HCT116 (cell line): ENCODE data around the gene EIPR1. TPM values are rescaled to one million over a fixed set of nuclear protein-coding genes. Genes with fewer than 3 reads are reported as not detected.

Experiments
- ATAC-seq: fragments of 200-7000 bp; cut with Tn5 transposase; 2 replicates; pipeline ENCODE4 v1.9.1; 2020; ENCODE audit warnings: mild to moderate bottlenecking, moderate library complexity
- BruUV-seq: library from RNA; stranded (reverse); fragments of 400-500 nt; replicated peaks from 2 replicates; lab custom pipeline; 2021; lab: Mats Ljungman, UMichigan
- CTCF ChIA-PET: fragments of 300-600 bp; sonication (Branson Sonifier 250); formaldehyde crosslinking; loops from one replicate; lab custom pipeline; 2021; ENCODE audit warnings: antibody characterized with exemption; lab: Charles Lee
- POLR2A ChIA-PET: fragments of 300-600, 350-600 bp; sonication (Branson Sonifier 250); formaldehyde crosslinking; loops from one replicate; lab custom pipeline; 2021; ENCODE audit warnings: antibody characterized with exemption; lab: Charles Lee
- RAD21 ChIA-PET, 2 experiments: fragments of 300-600 bp; sonication (Branson Sonifier 250); formaldehyde crosslinking; loops; one replicate each; lab custom pipeline; 2023; ENCODE audit warnings: low total read pairs in 2 of 2; ENCODE audit not compliant: uncharacterized antibody in 2 of 2, unreplicated experiment in 2 of 2, low non-redundant PET in 1 of 2; lab: Charles Lee
- DNase-seq: peaks from one replicate; pipeline ENCODE4 v3.0.0-alpha.2; 2010; ENCODE audit warnings: low read depth, low spot score
- H2AFZ ChIP-seq: fragments of 200-600 bp; shearing (Covaris generic), sonication (generic); 2 replicates; pipeline ENCODE4 v1.6.1; 2017; ENCODE audit warnings: low read depth, mixed run types, mixed read lengths, antibody characterized with exemption, low read length; ENCODE audit not compliant: poor library complexity, severe bottlenecking
- H3K27ac ChIP-seq: 2 replicates; pipeline ENCODE4 v1.5.1; 2012; ENCODE audit warnings: low read depth, low read length
- H3K27me3 ChIP-seq: fragments of 200-600 bp; sonication (generic); 2 replicates; pipeline ENCODE4 v1.6.1; 2016; ENCODE audit warnings: mixed run types, low read length, mixed read lengths; ENCODE audit not compliant: insufficient read depth
- H3K36me3 ChIP-seq, 2 experiments: fragments of 200-500 bp in 1 of 2; fragments of 200-600 bp in 1 of 2; sonication (Bioruptor generic) in 1 of 2; sonication (generic) in 1 of 2; 2 replicates each; pipeline versions ENCODE4 v1.5.1 to v1.6.1; 2014 to 2016; ENCODE audit warnings: low read length in 2 of 2, inconsistent platforms in 1 of 2, mixed read lengths in 1 of 2, mixed run types in 1 of 2; ENCODE audit not compliant: insufficient read depth in 2 of 2, control insufficient read depth in 1 of 2
- H3K4me1 ChIP-seq, 2 experiments: fragments of 200-600 bp in 1 of 2; sonication (generic) in 1 of 2; 2 replicates each; pipeline versions ENCODE4 v1.5.1 to v1.6.1; 2012 to 2017; ENCODE audit warnings: low read length in 2 of 2, inconsistent platforms in 1 of 2, mild to moderate bottlenecking in 1 of 2, mixed read lengths in 1 of 2, mixed run types in 1 of 2, moderate library complexity in 1 of 2; ENCODE audit not compliant: insufficient read depth in 2 of 2, control insufficient read depth in 1 of 2
- H3K4me2 ChIP-seq: fragments of 200-600 bp; sonication (generic); 2 replicates; pipeline ENCODE4 v1.6.1; 2017; ENCODE audit warnings: mixed run types, low read length, mixed read lengths
- H3K4me3 ChIP-seq, 2 experiments: fragments of 200-600 bp in 1 of 2; sonication (generic) in 1 of 2; replicated peaks in 1 of 2; 2 replicates each; pipeline ENCODE4 v1.5.1; 2011 to 2016; ENCODE audit warnings: low read length in 2 of 2, control low read depth in 1 of 2, low read depth in 1 of 2, mild to moderate bottlenecking in 1 of 2, mixed read lengths in 1 of 2, mixed run types in 1 of 2
- H3K79me2 ChIP-seq: fragments of 200-600 bp; sonication (generic); 2 replicates; pipeline ENCODE4 v1.6.1; 2017; ENCODE audit warnings: mild to moderate bottlenecking, mixed run types, low read length, moderate library complexity, mixed read lengths; ENCODE audit not compliant: insufficient read depth
- H3K9ac ChIP-seq: fragments of 200-600 bp; sonication (generic); 2 replicates; pipeline ENCODE4 v1.6.1; 2016; ENCODE audit warnings: low read length, mixed read lengths
- H3K9me2 ChIP-seq: fragments of 200-600 bp; sonication (generic), shearing (Covaris generic); 2 replicates; pipeline ENCODE4 v1.6.1; 2017; ENCODE audit warnings: mixed run types, mild to moderate bottlenecking, moderate library complexity; ENCODE audit not compliant: insufficient read depth
- H3K9me3 ChIP-seq, 2 experiments: fragments of 200-500 bp in 1 of 2; fragments of 200-600 bp in 1 of 2; sonication (Bioruptor generic) in 1 of 2; sonication (generic) in 1 of 2; 2 replicates each; pipeline ENCODE4 v1.6.1; 2014 to 2017; ENCODE audit warnings: low read length in 2 of 2, mixed read lengths in 2 of 2, inconsistent platforms in 1 of 2, low read depth in 1 of 2, mild to moderate bottlenecking in 1 of 2, mixed run types in 1 of 2, moderate library complexity in 1 of 2; ENCODE audit not compliant: control insufficient read depth in 1 of 2, insufficient read depth in 1 of 2
- H4K20me1 ChIP-seq: fragments of 200-600 bp; sonication (generic), shearing (Covaris generic); 2 replicates; pipeline ENCODE4 v1.6.1; 2017; ENCODE audit warnings: mixed run types, mild to moderate bottlenecking, moderate library complexity; ENCODE audit not compliant: insufficient read depth
- ATF3 ChIP-seq: IDR thresholded peaks from 2 replicates; pipeline ENCODE4 v1.6.1; 2012
- CBX3 ChIP-seq: IDR thresholded peaks from 2 replicates; pipeline ENCODE4 v1.6.1; 2012; ENCODE audit warnings: low read depth
- ELF1 ChIP-seq: IDR thresholded peaks from 2 replicates; pipeline ENCODE4 v1.6.1; 2012; ENCODE audit warnings: low read depth, borderline replicate concordance
- EZH2 ChIP-seq: fragments of 200-600 bp; sonication (generic); IDR thresholded peaks from 2 replicates; pipeline ENCODE4 v1.6.1; 2017; ENCODE audit warnings: antibody characterized with exemption, mixed run types
- EZH2phosphoT487 ChIP-seq: fragments of 200-600 bp; IDR thresholded peaks from 2 replicates; pipeline ENCODE4 v1.6.1; 2018; ENCODE audit warnings: antibody characterized with exemption, borderline replicate concordance
- POLR2A ChIP-seq: IDR thresholded peaks from 2 replicates; pipeline ENCODE4 v1.7.0; 2011; ENCODE audit warnings: borderline replicate concordance; ENCODE audit not compliant: insufficient read depth, insufficient read length; ENCODE audit errors: extremely low read depth
- POLR2AphosphoS5 ChIP-seq: IDR thresholded peaks from 2 replicates; pipeline ENCODE4 v1.6.1; 2011; ENCODE audit warnings: mild to moderate bottlenecking, low read depth, low read length, moderate library complexity
- RAD21 ChIP-seq: IDR thresholded peaks from 2 replicates; pipeline ENCODE4 v1.6.1; 2012; ENCODE audit warnings: low read depth, mild to moderate bottlenecking
- REST ChIP-seq: IDR thresholded peaks from 2 replicates; pipeline ENCODE4 v1.6.1; 2012; ENCODE audit warnings: low read depth
- SP1 ChIP-seq: IDR thresholded peaks from 2 replicates; pipeline ENCODE4 v1.6.1; 2012; ENCODE audit warnings: low read depth
- TCF7L2 ChIP-seq: IDR thresholded peaks from 2 replicates; pipeline ENCODE4 v1.7.0; 2011; ENCODE audit warnings: borderline replicate concordance, inconsistent platforms; ENCODE audit not compliant: insufficient read depth, insufficient read length; ENCODE audit errors: extremely low read depth
- YY1 ChIP-seq: IDR thresholded peaks from 2 replicates; pipeline ENCODE4 v1.6.1; 2011; ENCODE audit warnings: low read length, low read depth, moderate library complexity, mild to moderate bottlenecking; ENCODE audit not compliant: insufficient replicate concordance; ENCODE audit errors: extremely low read depth
- ZNF274 ChIP-seq: fragments of 200-500 bp; sonication (Bioruptor generic); IDR thresholded peaks from 2 replicates; pipeline ENCODE4 v1.6.1; 2014; ENCODE audit warnings: mild to moderate bottlenecking, low read depth, low read length, inconsistent platforms
- intact Hi-C: fragments of 100-400 bp; cut with micrococcal nuclease; formaldehyde crosslinking; loops from 2 replicates; pipeline ENCODE4 v1.10.0; 2022
- total RNA-seq: library from RNA; stranded (reverse); gene quantifications from one replicate; pipeline ENCODE4 v1.2.1, GENCODE V29; 2021; ENCODE audit not compliant: unreplicated experiment

Gene EIPR1
- total RNA-seq, 1 experiment from 2014 or later: 36.9 TPM

GRCh38 chr2:3262437-3263388 is 114.9 kb downstream of the EIPR1 start:
- RAD21 ChIA-PET: no interaction called here
- H3K9me3 ChIP-seq: no peaks in the 10 kb centered on the region
- TF ChIP-seq RAD21 (no peak), POLR2AphosphoS5 (no peak), ATF3 (no peak), EZH2 (no peak), CBX3 (no peak), ZNF274 (no peak), TCF7L2 (no peak), REST (no peak), YY1 (no peak), ELF1 (no peak), POLR2A (no peak), SP1 (no peak), EZH2phosphoT487 (no peak)
- TF ChIP-seq, all 23 proteins: peak for 0
- H3K4me2 ChIP-seq: no peak overlapping the region
- intact Hi-C loops: no loop called here
- no peak overlapping the region for H3K4me3 ChIP-seq
- H3K9ac ChIP-seq: no peak overlapping the region
- POLR2A ChIA-PET: no interaction called here
- H3K9me2 ChIP-seq: no peaks in the 10 kb centered on the region
- BruUV-seq: no TSS peak
- H3K27ac ChIP-seq: no peak overlapping the region
- H3K36me3 ChIP-seq: no peaks in the 10 kb centered on the region
- ATAC-seq (no peak), DNase-seq (no peak)
- H4K20me1 ChIP-seq: no peaks in the 10 kb centered on the region
- CTCF ChIA-PET: no interaction called here
- no peaks in the 10 kb centered on the region for H3K79me2 ChIP-seq
- no peaks in the 10 kb centered on the region for H3K4me1 ChIP-seq
- H2AFZ ChIP-seq: no peak overlapping the region
- no peaks in the 10 kb centered on the region for H3K27me3 ChIP-seq
